ENCODE data around the gene FCHSD1. TPM values are rescaled to one million over a fixed set of nuclear protein-coding genes. Genes with fewer than 3 reads are reported as not detected.
A peak's percentile ranks its signal among the peaks of the same experiment; 100 is the strongest.

FCHSD1 gene
- total RNA-seq, 4 donors from 2014 or later = 10.7 to 53.4 (median 34.5) TPM

DNA sequence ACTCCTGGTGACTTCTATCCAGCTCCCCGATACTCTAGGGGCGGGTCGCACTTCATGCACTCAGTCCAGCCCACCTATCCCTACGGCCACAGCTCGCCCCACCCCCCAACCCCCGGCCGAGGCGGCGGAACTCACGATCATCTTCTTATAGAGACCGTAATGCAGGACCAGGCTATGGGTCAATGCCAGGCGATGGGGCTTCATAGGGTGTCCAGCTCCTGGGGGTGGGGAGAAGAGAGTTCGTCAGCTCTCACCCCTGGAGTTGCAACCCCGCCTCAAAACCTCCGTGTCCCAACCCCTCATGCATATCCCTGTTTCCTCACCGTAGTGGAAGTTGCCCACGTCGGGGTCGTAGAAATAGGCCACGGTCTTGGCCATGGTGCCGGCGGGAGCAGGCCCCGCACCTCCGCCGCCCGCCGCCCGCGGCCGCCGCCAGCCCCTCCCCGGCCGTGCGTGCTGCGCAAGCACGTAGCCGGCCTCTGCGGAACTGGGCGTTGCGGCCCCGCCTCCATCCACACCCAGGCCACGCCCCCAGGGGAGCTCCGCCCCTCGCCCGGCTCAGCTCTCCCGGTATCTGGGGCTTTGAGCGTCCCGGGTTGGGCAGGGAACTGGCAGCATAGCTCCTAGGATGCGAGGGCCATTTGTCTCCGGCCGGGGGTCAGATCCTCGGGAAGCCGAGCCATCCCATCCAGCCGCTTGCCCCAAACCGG lies 14.7 kb downstream of the FCHSD1 start, which contains the start of the genes HDAC3 and RELL2:
TSS of gene HDAC3 (minus strand) at position 437 of the 710 bp plus-strand sequence. CDS start at position 378, 59 bp downstream.
TSS of gene RELL2 (plus strand) at position 585 of the 710 bp plus-strand sequence. CDS start 1,229 bp downstream, outside the sequence.
- Histone ChIP-seq H3K4me3 (peak within 1 kb of the TSS; percentile 63 to 89 (median 75)), H3K27me3 (no peaks in the 10 kb centered on the region), H3K36me3 (peaks cover 0 to 22% (median 0%) of the 10 kb centered on the region in 3 donors), H3K9me3 (no peaks in the 10 kb centered on the region), H3K4me1 (peaks cover 0 to 44% (median 23%) of the 10 kb centered on the region in 4 donors), H3K27ac (peak within 1 kb of the TSS; percentile 32 to 88 (median 80))
- TF ChIP-seq POLR2A (IDR thresholded peaks at IDR 0.05) (peak; percentile 67 to 90), EP300 (IDR thresholded peaks at IDR 0.05) (peak in 1 of 2 donors; percentile 69)
- TF ChIP-seq, protein P1, sequence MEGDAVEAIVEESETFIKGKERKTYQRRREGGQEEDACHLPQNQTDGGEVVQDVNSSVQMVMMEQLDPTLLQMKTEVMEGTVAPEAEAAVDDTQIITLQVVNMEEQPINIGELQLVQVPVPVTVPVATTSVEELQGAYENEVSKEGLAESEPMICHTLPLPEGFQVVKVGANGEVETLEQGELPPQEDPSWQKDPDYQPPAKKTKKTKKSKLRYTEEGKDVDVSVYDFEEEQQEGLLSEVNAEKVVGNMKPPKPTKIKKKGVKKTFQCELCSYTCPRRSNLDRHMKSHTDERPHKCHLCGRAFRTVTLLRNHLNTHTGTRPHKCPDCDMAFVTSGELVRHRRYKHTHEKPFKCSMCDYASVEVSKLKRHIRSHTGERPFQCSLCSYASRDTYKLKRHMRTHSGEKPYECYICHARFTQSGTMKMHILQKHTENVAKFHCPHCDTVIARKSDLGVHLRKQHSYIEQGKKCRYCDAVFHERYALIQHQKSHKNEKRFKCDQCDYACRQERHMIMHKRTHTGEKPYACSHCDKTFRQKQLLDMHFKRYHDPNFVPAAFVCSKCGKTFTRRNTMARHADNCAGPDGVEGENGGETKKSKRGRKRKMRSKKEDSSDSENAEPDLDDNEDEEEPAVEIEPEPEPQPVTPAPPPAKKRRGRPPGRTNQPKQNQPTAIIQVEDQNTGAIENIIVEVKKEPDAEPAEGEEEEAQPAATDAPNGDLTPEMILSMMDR (IDR thresholded peaks at IDR 0.05) = peak in 1 of 5 experiments; percentile 21
- peak; percentile 85 to 91 for DNase-seq (ENCODE audit: low spot score in 2 of 2)
- WGBS, 2 donors = 0% methylated on average over 22 to 30 of the region's 55 CpGs

DNA sequence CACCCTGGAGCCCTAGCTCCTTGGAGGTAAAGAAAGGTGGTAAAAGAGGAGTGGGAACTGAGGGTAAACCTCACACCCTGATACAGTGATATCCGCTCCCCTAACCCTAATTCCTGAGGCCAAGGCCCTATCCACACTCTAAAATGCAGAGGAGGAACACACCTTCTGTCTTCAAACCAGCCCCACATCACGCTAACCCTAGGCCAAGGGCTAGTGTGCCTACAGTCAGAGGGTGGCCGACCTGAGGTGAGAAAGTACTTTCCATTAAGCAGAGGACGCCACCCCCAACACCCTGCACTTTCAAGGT lies 15.2 kb downstream of the FCHSD1 start:
- TF ChIP-seq, protein P1 (IDR thresholded peaks at IDR 0.05) = no peak
- TF ChIP-seq EP300 (IDR thresholded peaks at IDR 0.05) = no peak
- TF ChIP-seq POLR2A (IDR thresholded peaks at IDR 0.05) = no peak
- H3K4me3 ChIP-seq = peak overlapping the region; percentile 63 to 89 (median 75)
- no peak for DNase-seq (ENCODE audit: low spot score in 2 of 2)

DNA sequence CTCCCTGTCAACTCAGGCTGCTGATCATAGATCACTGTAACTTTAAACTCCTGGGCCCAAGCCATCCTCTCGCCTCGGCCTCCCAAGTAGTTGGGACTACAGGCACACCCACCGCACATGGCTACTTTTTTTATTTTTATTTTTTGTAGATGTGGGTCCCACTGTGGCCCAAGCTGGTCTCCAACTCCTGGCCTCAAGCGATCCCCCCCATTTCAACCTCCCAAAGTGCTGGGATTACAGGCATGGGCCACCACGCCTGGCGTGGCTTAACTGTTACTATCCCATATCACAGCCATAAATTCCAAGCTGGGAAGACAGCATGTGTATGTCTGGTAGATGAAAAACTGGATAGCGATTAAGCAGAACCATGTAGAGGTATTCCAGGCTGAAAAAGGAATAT lies 15.6 kb downstream of the FCHSD1 start:
- 49 to 53% methylated on average over 7 of the region's 7 CpGs for WGBS, 2 donors
- no peaks in the 10 kb centered on the region for H3K9me3 ChIP-seq
- H3K4me3 ChIP-seq = peak overlapping the region; percentile 63 to 89 (median 75)
- peaks cover 0 to 44% (median 23%) of the 10 kb centered on the region in 4 donors for H3K4me1 ChIP-seq
- peak overlapping the region in 3 of 4 donors; percentile 80 to 88 (median 81) for H3K27ac ChIP-seq
- TF ChIP-seq, protein P1 (IDR thresholded peaks at IDR 0.05) = no peak
- DNase-seq (ENCODE audit: low spot score in 2 of 2) = no peak
- H3K27me3 ChIP-seq = no peaks in the 10 kb centered on the region
- H3K36me3 ChIP-seq = peaks cover 0 to 13% (median 0%) of the 10 kb centered on the region in 3 donors

More for the DNA sequence above, 15.2 kb downstream of the FCHSD1 start:
- WGBS, 2 donors = 2 to 8% methylated on average over 4 of the region's 4 CpGs
- Histone ChIP-seq H3K27me3 (no peaks in the 10 kb centered on the region), H3K36me3 (peaks cover 0 to 17% (median 0%) of the 10 kb centered on the region in 3 donors), H3K27ac (peak overlapping the region; percentile 32 to 88 (median 80)), H3K4me1 (peaks cover 0 to 44% (median 23%) of the 10 kb centered on the region in 4 donors), H3K9me3 (no peaks in the 10 kb centered on the region)

GRCh38 chr5:141634720-141635119 lies 16.5 kb downstream of the FCHSD1 start:
- Histone ChIP-seq H3K4me3 (no peak overlapping the region), H3K27me3 (no peaks in the 10 kb centered on the region), H3K4me1 (peaks cover 0 to 44% (median 23%) of the 10 kb centered on the region in 4 donors), H3K9me3 (no peaks in the 10 kb centered on the region), H3K27ac (no peak overlapping the region), H3K36me3 (peaks cover 0 to 13% (median 0%) of the 10 kb centered on the region in 3 donors)
- 85 to 91% methylated on average over 6 of the region's 6 CpGs for WGBS, 2 donors
- DNase-seq (ENCODE audit: low spot score in 2 of 2) = no peak
- TF ChIP-seq EP300 (IDR thresholded peaks at IDR 0.05) = no peak
- TF ChIP-seq POLR2A (IDR thresholded peaks at IDR 0.05) = no peak
- TF ChIP-seq, protein P1 (IDR thresholded peaks at IDR 0.05) = no peak
